Breast epithelium (tissue), 3 donors: ENCODE data around the gene ZNF550.

ENCODE experiments used
- CTCF ChIP-seq, 3 donors: fragments of 450-650 bp; IDR thresholded peaks; one replicate each; pipeline ENCODE4 v1.5.1; 2016 to 2017; ENCODE audit warnings: antibody characterized with exemption in 3 of 3, mild to moderate bottlenecking in 3 of 3, moderate library complexity in 3 of 3
- POLR2A ChIP-seq: fragments of 450-650 bp; IDR thresholded peaks from one replicate; pipeline ENCODE4 v1.6.1; 2016; ENCODE audit warnings: antibody characterized with exemption, mild to moderate bottlenecking, moderate library complexity
- POLR2AphosphoS5 ChIP-seq, 3 donors: sonication (generic); formaldehyde crosslinking; IDR thresholded peaks; one replicate each; pipeline ENCODE4 v1.6.1; 2017; ENCODE audit warnings: antibody characterized with exemption in 3 of 3

DNA sequence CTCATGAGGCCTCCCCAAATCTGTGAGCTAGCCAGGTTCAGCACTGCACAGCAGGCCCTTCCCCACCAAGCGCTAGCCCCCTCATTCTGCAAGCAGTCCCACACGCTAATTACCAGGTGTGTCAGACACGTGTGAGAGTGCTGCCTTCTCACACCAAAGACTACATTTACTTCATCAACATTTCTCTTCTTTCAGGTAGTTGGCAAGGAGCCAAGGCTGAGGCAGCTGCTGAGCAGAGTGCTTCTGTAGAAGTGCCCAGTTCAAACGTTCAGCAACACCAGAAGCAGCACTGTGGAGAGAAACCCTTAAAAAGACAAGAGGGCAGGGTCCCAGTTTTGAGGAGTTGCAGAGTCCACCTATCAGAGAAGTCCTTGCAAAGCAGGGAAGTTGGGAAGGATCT lies 53.5 kb downstream of the ZNF550 start:
- TF ChIP-seq CTCF (IDR thresholded peaks at IDR 0.05) (no peak), POLR2A (no peak), POLR2AphosphoS5 (IDR thresholded peaks at IDR 0.05) (no peak)
